ENCODE results near the gene PLTP.

PLTP gene

GRCh38 chr20:45926731-45927070, 14.7 kb upstream of the PLTP start:
- no peak for DNase-seq (ENCODE audit: low read depth)
- no peak for TF ChIP-seq CTCF (IDR thresholded peaks at IDR 0.05; ENCODE audit: low read depth, low read length, missing control alignments)
- in situ Hi-C loops (cut with HindIII; ENCODE audit: low sequenced_read_pairs) = no loop called here
- H3K4me3 ChIP-seq (ENCODE audit: low read depth, low read length) = no peak overlapping the region

- in situ Hi-C loops (cut with HindIII; ENCODE audit: low sequenced_read_pairs) = no loop called here
- no peak for TF ChIP-seq CTCF (IDR thresholded peaks at IDR 0.05; ENCODE audit: low read depth, low read length, missing control alignments)
- DNase-seq (ENCODE audit: low read depth) = no peak
- H3K4me3 ChIP-seq (ENCODE audit: low read depth, low read length) = no peak overlapping the region
Observed at GRCh38 chr20:45925821-45926506, 14.0 kb upstream of the PLTP start.

DNA sequence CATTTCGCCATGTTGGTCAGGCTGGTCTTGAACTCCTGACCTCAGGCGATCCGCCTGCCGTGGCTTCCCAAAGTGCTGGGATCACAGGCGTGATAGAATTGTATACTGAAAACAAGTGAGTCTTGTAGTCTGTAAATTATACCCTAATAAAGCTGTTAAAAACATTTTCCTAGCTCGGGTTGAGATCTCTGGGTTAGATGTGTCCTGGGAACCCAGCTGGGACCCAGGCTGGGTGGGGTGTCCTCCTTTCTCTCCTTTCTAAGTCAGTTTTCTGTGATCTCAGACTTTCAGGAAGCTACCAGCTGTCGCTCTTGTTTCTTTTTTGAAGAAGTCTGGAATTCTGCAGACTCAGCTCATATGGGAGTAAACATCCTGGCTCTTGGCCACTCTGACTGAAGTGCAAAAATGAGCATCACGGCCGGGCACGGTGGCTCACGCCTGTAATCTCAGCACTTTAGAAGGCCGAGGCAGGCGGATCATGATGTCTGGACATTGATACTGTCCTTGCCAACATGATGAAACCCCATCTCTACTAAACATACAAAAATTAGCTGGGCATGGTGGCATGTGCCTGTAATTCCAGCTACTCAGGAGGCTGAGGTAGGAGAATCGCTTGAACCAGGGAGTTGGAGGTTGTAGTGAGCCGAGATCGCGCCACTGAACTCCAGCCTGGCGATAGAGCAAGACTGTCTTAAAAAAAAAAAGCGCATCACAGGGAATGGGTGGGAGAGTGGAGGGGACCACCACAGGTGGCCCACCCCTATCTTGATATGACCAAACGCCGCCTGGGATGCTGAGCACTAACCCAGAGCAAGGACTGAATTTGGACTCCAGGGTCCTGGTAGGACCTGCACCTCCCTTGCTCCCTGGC, 12.7 kb upstream of the PLTP start:
- no peak for DNase-seq (ENCODE audit: low read depth)
- no peak overlapping the region for H3K4me3 ChIP-seq (ENCODE audit: low read depth, low read length)
- TF ChIP-seq CTCF (IDR thresholded peaks at IDR 0.05; ENCODE audit: low read depth, low read length, missing control alignments) = no peak
- in situ Hi-C loops (cut with HindIII; ENCODE audit: low sequenced_read_pairs) = no loop called here

DNA sequence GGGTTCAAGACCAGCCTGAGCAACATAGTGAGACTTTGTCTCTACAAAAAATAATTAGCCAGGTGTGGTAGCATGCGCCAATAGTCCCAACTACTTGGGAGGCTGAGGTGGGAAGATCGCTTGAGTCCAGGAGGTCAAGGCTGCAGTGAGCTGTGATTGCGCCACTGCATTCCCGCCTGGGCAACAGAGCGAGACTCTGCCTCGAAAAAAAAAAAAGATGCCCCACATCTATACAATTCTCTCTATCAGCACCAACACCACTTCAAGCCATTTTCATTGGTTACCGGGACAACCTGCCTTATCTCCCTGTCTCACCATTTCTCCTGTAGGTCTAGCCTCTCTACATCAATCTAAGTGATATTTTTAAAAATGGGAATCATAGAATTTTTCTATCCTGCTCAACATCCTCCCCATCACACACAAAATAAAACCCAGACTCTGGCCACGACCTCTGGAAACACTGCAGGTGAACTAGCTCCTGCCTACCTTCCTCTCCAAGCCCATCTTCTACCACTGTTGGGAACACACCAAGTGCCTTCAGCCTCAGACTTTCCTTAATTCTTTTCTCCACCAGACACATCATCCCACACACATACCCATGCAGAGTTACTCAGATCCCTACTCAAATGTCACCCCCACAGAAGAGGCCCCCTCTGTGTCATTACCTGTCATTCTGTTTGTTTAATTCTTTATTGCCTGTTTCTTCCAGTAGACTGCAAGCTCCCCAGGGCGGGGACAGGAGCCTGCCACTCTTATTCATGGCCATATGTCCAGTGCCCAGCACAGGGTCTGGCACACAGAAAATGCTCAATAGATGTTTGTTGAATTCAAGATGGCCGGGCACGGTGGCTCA, 9.6 kb upstream of the PLTP start:
- no peak for TF ChIP-seq CTCF (IDR thresholded peaks at IDR 0.05; ENCODE audit: low read depth, low read length, missing control alignments)
- H3K4me3 ChIP-seq (ENCODE audit: low read depth, low read length) = no peak overlapping the region
- no peak for DNase-seq (ENCODE audit: low read depth)
- in situ Hi-C loops (cut with HindIII; ENCODE audit: low sequenced_read_pairs) = no loop called here

- no peak for DNase-seq (ENCODE audit: low read depth)
- no peak overlapping the region for H3K4me3 ChIP-seq (ENCODE audit: low read depth, low read length)
- in situ Hi-C loops (cut with HindIII; ENCODE audit: low sequenced_read_pairs) = no loop called here
- no peak for TF ChIP-seq CTCF (IDR thresholded peaks at IDR 0.05; ENCODE audit: low read depth, low read length, missing control alignments)
Observed at GRCh38 chr20:45920462-45921336, 8.7 kb upstream of the PLTP start.
